ENCODE measurements around the gene DLX3. TPM values are rescaled to one million over a fixed set of nuclear protein-coding genes. Genes with fewer than 3 reads are reported as not detected.

The DLX3 gene
- total RNA-seq, 1 experiment from 2014 or later = not detected

GRCh38 chr17:49972486-49973270, 22.3 kb downstream of the DLX3 start:
- CTCF ChIA-PET = no interaction called here
- Histone ChIP-seq H3K27ac (ENCODE audit: low read depth, low read length, poor library complexity, severe bottlenecking) (no peak overlapping the region), H3K9me3 (ENCODE audit: low read depth, low read length, poor library complexity, severe bottlenecking) (no peaks in the 10 kb centered on the region), H3K4me1 (ENCODE audit: insufficient read depth, low read length, poor library complexity, severe bottlenecking) (no peaks in the 10 kb centered on the region), H3K27me3 (replicated peaks; ENCODE audit: insufficient read depth, low read depth, low read length, poor library complexity) (peaks cover 85% of the 10 kb centered on the region), H3K36me3 (ENCODE audit: insufficient read depth, low read length, poor library complexity, severe bottlenecking) (no peaks in the 10 kb centered on the region), H3K4me3 (ENCODE audit: low read depth, low read length, poor library complexity, severe bottlenecking) (no peak overlapping the region)
- no peak for TF ChIP-seq EZH2 (IDR thresholded peaks at IDR 0.05; ENCODE audit: borderline replicate concordance, low read depth, low read length, poor library complexity, severe bottlenecking)
- TF ChIP-seq, protein P1, sequence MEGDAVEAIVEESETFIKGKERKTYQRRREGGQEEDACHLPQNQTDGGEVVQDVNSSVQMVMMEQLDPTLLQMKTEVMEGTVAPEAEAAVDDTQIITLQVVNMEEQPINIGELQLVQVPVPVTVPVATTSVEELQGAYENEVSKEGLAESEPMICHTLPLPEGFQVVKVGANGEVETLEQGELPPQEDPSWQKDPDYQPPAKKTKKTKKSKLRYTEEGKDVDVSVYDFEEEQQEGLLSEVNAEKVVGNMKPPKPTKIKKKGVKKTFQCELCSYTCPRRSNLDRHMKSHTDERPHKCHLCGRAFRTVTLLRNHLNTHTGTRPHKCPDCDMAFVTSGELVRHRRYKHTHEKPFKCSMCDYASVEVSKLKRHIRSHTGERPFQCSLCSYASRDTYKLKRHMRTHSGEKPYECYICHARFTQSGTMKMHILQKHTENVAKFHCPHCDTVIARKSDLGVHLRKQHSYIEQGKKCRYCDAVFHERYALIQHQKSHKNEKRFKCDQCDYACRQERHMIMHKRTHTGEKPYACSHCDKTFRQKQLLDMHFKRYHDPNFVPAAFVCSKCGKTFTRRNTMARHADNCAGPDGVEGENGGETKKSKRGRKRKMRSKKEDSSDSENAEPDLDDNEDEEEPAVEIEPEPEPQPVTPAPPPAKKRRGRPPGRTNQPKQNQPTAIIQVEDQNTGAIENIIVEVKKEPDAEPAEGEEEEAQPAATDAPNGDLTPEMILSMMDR (conservative IDR thresholded peaks at IDR 0.05; ENCODE audit: low read depth, low read length) = no peak
- DNase-seq (ENCODE audit: low spot score) = no peak
- BruUV-seq (replicated peaks) = no TSS peak
- POLR2A ChIA-PET (ENCODE audit: low non-redundant PET) = no interaction called here
- intact Hi-C loops (cut with micrococcal nuclease; ENCODE audit: unreplicated experiment) = no loop called here

GRCh38 chr17:49971848-49972485, 23.1 kb downstream of the DLX3 start:
- TF ChIP-seq EZH2 (IDR thresholded peaks at IDR 0.05; ENCODE audit: borderline replicate concordance, low read depth, low read length, poor library complexity, severe bottlenecking) = peak; percentile 95
- TF ChIP-seq, protein P1 (conservative IDR thresholded peaks at IDR 0.05; ENCODE audit: low read depth, low read length) = no peak
- no peaks in the 10 kb centered on the region for H3K36me3 ChIP-seq (ENCODE audit: insufficient read depth, low read length, poor library complexity, severe bottlenecking)
- H3K27ac ChIP-seq (ENCODE audit: low read depth, low read length, poor library complexity, severe bottlenecking) = no peak overlapping the region
- H3K27me3 ChIP-seq (replicated peaks; ENCODE audit: insufficient read depth, low read depth, low read length, poor library complexity) = peaks cover 87% of the 10 kb centered on the region
- ChIA-PET POLR2A (ENCODE audit: low non-redundant PET) (no interaction called here), CTCF (interaction anchor here (0.6 kb wide), 1 partner anchor 9 kb away, joined by 3 read pairs; no protein-coding TSS in a partner anchor)
- intact Hi-C loops (cut with micrococcal nuclease; ENCODE audit: unreplicated experiment) = no loop called here
- H3K4me3 ChIP-seq (ENCODE audit: low read depth, low read length, poor library complexity, severe bottlenecking) = no peak overlapping the region
- H3K4me1 ChIP-seq (ENCODE audit: insufficient read depth, low read length, poor library complexity, severe bottlenecking) = no peaks in the 10 kb centered on the region
- no TSS peak for BruUV-seq (replicated peaks)
- no peaks in the 10 kb centered on the region for H3K9me3 ChIP-seq (ENCODE audit: low read depth, low read length, poor library complexity, severe bottlenecking)
- no peak for DNase-seq (ENCODE audit: low spot score)

DNA sequence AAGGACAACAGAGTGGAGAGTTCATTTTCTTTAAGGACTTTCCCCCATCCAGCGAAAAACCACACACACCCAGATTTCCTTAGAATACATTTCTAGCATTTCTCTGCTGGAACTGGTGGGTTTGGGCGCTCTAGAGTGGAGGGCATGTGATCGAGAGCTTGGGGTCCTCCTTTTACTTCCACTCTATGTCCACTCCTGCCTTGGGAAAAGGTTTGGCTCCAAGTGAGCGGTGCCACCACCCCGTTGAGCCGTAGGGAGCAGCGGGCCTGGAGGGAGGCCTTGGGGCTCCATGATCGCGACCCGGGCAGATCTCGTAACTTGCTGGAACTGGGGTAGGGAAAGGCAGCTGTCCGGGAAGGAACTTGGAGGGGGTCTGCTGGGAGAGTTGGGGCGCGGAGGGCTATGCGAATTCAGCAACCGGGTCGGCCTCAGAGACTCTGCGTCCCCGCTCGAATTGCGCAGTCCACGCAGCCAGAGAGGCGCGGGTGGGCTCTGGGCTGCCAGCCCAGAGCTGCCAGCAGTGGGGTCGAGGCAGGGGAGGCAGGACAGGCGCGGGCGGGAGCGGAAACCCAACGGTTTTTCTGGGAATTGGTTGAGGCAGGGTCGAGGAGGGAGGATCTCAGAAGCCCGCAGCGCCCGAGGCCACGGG, 23.7 kb downstream of the DLX3 start:
- TF ChIP-seq EZH2 (IDR thresholded peaks at IDR 0.05; ENCODE audit: borderline replicate concordance, low read depth, low read length, poor library complexity, severe bottlenecking) = peak; percentile 1
- TF ChIP-seq, protein P1 (conservative IDR thresholded peaks at IDR 0.05; ENCODE audit: low read depth, low read length) = no peak
- Histone ChIP-seq H3K36me3 (ENCODE audit: insufficient read depth, low read length, poor library complexity, severe bottlenecking) (no peaks in the 10 kb centered on the region), H3K27ac (ENCODE audit: low read depth, low read length, poor library complexity, severe bottlenecking) (no peak overlapping the region), H3K27me3 (replicated peaks; ENCODE audit: insufficient read depth, low read depth, low read length, poor library complexity) (peaks cover 92% of the 10 kb centered on the region), H3K4me3 (ENCODE audit: low read depth, low read length, poor library complexity, severe bottlenecking) (no peak overlapping the region), H3K9me3 (ENCODE audit: low read depth, low read length, poor library complexity, severe bottlenecking) (no peaks in the 10 kb centered on the region), H3K4me1 (ENCODE audit: insufficient read depth, low read length, poor library complexity, severe bottlenecking) (no peaks in the 10 kb centered on the region)
- ChIA-PET POLR2A (ENCODE audit: low non-redundant PET) (no interaction called here), CTCF (interaction anchor here (0.6 kb wide), 1 partner anchor 10 kb away, joined by 3 read pairs; no protein-coding TSS in a partner anchor)
- DNase-seq (ENCODE audit: low spot score) = no peak
- intact Hi-C loops (cut with micrococcal nuclease; ENCODE audit: unreplicated experiment) = no loop called here
- BruUV-seq (replicated peaks) = no TSS peak

All from A673 (cell line).